CD14-positive monocyte (primary cell): ENCODE measurements around the gene PRPF40B. TPM values are rescaled to one million over a fixed set of nuclear protein-coding genes. Genes with fewer than 3 reads are reported as not detected.

ENCODE experiments used
- DNase-seq, 3 donors: peaks; one replicate each; pipeline ENCODE4 v3.0.0-alpha.2; 2011 to 2022
- H2AFZ ChIP-seq: 2 replicates; pipeline ENCODE4 v1.6.0; 2012; ENCODE audit warnings: mild to moderate bottlenecking, low read depth, low read length, inconsistent platforms; ENCODE audit not compliant: insufficient read depth, poor library complexity, severe bottlenecking
- H3K27ac ChIP-seq, 2 donors: 1 replicate in 1 of 2; 2 replicates in 1 of 2; pipeline ENCODE4 v1.5.1; 2012 to 2013; ENCODE audit warnings: low read length in 2 of 2, control low read depth in 1 of 2, inconsistent platforms in 1 of 2, low read depth in 1 of 2, mild to moderate bottlenecking in 1 of 2
- H3K27me3 ChIP-seq, 2 donors: one replicate each; pipeline versions ENCODE4 v1.6.0 to v1.6.1; 2011 to 2013; ENCODE audit warnings: low read length in 2 of 2; ENCODE audit not compliant: control insufficient read depth in 2 of 2, insufficient read depth in 2 of 2
- H3K36me3 ChIP-seq, 2 donors: replicated peaks in 1 of 2; 1 replicate in 1 of 2; 2 replicates in 1 of 2; pipeline versions ENCODE4 v1.5.1 to v1.6.1; 2012 to 2013; ENCODE audit warnings: low read length in 2 of 2, control low read depth in 1 of 2, inconsistent platforms in 1 of 2, mild to moderate bottlenecking in 1 of 2; ENCODE audit not compliant: insufficient read depth in 2 of 2, control insufficient read depth in 1 of 2
- H3K4me1 ChIP-seq, 2 donors: 1 replicate in 1 of 2; 2 replicates in 1 of 2; pipeline versions ENCODE4 v1.5.1 to v1.6.1; 2012 to 2013; ENCODE audit warnings: low read length in 2 of 2, control low read depth in 1 of 2, inconsistent platforms in 1 of 2, mild to moderate bottlenecking in 1 of 2, moderate library complexity in 1 of 2; ENCODE audit not compliant: insufficient read depth in 2 of 2, control insufficient read depth in 1 of 2
- H3K4me2 ChIP-seq: replicated peaks from 2 replicates; pipeline ENCODE3; 2012; ENCODE audit warnings: low read length, moderate library complexity, mild to moderate bottlenecking; ENCODE audit not compliant: poor library complexity, severe bottlenecking; ENCODE audit errors: extremely low read depth
- H3K4me3 ChIP-seq, 3 experiments: fragments of 200-600 bp in 1 of 3; sonication (generic) in 1 of 3; replicated peaks in 1 of 3; 1 replicate in 2 of 3; 2 replicates in 1 of 3; pipeline ENCODE4 v1.5.1; 2011 to 2013; ENCODE audit warnings: low read length in 3 of 3, mild to moderate bottlenecking in 3 of 3, control low read depth in 2 of 3, low read depth in 2 of 3, inconsistent platforms in 1 of 3, moderate library complexity in 1 of 3
- H3K79me2 ChIP-seq: 2 replicates; pipeline ENCODE4 v1.6.0; 2012; ENCODE audit warnings: mild to moderate bottlenecking, control low read depth, inconsistent platforms, low read length, moderate library complexity; ENCODE audit not compliant: insufficient read depth
- H3K9ac ChIP-seq: 2 replicates; pipeline ENCODE4 v1.6.0; 2017; ENCODE audit warnings: low read length, mild to moderate bottlenecking; ENCODE audit not compliant: insufficient read depth, poor library complexity, severe bottlenecking
- H3K9me3 ChIP-seq, 2 donors: replicated peaks in 1 of 2; 1 replicate in 1 of 2; 2 replicates in 1 of 2; pipeline versions ENCODE4 v1.5.1 to v1.6.1; 2012 to 2013; ENCODE audit warnings: low read length in 2 of 2, control low read depth in 1 of 2; ENCODE audit not compliant: control insufficient read depth in 1 of 2, insufficient read depth in 1 of 2
- H4K20me1 ChIP-seq: 2 replicates; pipeline ENCODE4 v1.6.0; 2012; ENCODE audit warnings: mild to moderate bottlenecking, low read length, control low read depth, moderate library complexity; ENCODE audit not compliant: insufficient read depth
- H3K27ac Mint-ChIP-seq, 7 donors: one replicate each; pipeline ENCODE4 v1.8.0; 2020; ENCODE audit warnings: mild to moderate bottlenecking in 7 of 7, mixed read lengths in 7 of 7, moderate library complexity in 6 of 7, inconsistent platforms in 2 of 7
- H3K27me3 Mint-ChIP-seq, 3 donors: one replicate each; pipeline ENCODE4 v1.8.0; 2021 to 2022; ENCODE audit warnings: low read depth in 3 of 3, mild to moderate bottlenecking in 3 of 3, mixed read lengths in 3 of 3, moderate library complexity in 3 of 3, inconsistent platforms in 1 of 3
- H3K36me3 Mint-ChIP-seq, 2 donors: one replicate each; pipeline ENCODE4 v1.8.0; 2020; ENCODE audit warnings: mixed read lengths in 2 of 2, inconsistent platforms in 1 of 2, mild to moderate bottlenecking in 1 of 2
- H3K4me1 Mint-ChIP-seq: one replicate; pipeline ENCODE4 v1.8.0; 2020; ENCODE audit warnings: mild to moderate bottlenecking, mixed read lengths
- H3K4me3 Mint-ChIP-seq, 2 donors: one replicate each; pipeline ENCODE4 v1.8.0; 2020; ENCODE audit warnings: mild to moderate bottlenecking in 2 of 2, mixed read lengths in 2 of 2, moderate library complexity in 1 of 2
- H3K9me3 Mint-ChIP-seq, 7 donors: one replicate each; pipeline ENCODE4 v1.8.0; 2020 to 2022; ENCODE audit warnings: mixed read lengths in 7 of 7, mild to moderate bottlenecking in 6 of 7, moderate library complexity in 6 of 7, inconsistent platforms in 2 of 7
- CTCF ChIP-seq: fragments of 200-600 bp; IDR thresholded peaks from one replicate; pipeline ENCODE4 v1.8.0; 2022; ENCODE audit warnings: antibody characterized with exemption, mild to moderate bottlenecking
- WGBS: methylation state at CpG from one replicate; pipeline ENCODE4 v1.1.5; 2013; ENCODE audit warnings: missing lambda C conversion rate; ENCODE audit not compliant: insufficient coverage; 5-methylcytosine and 5-hydroxymethylcytosine counted together
- intact Hi-C, 2 donors: fragments of 100-400 bp; cut with micrococcal nuclease; formaldehyde crosslinking; loops; one replicate each; pipeline versions ENCODE4 v1.15.0 to v1.15.1; 2023
- polyA plus RNA-seq, 3 donors: library from polyadenylated mRNA; depleted of rRNA in 1 of 3; unstranded in 2 of 3; stranded (reverse) in 1 of 3; fragments of 300-500 nt in 2 of 3; fragments of >200 nt in 1 of 3; fragmentation: Illumina TruSeq in 2 of 3; gene quantifications; 1 replicate in 2 of 3; 2 replicates in 1 of 3; pipeline ENCODE4 v1.2.3, GENCODE V29; 2012 to 2021

The PRPF40B gene
- polyA plus RNA-seq, 3 donors = 0.14 to 1.3 (median 0.57) TPM

GRCh38 chr12:49669796-49670195, 46.4 kb downstream of the PRPF40B start:
- Mint-ChIP-seq H3K9me3 (peaks cover 0 to 2% (median 0%) of the 10 kb centered on the region in 7 donors), H3K27me3 (peaks cover 1 to 2% (median 1%) of the 10 kb centered on the region in 3 donors), H3K4me3 (no peak overlapping the region), H3K4me1 (peaks cover 53% of the 10 kb centered on the region), H3K27ac (peak overlapping the region in 2 of 7 donors; percentile 3 to 82), H3K36me3 (peaks cover 0 to 6% of the 10 kb centered on the region in 2 donors)
- Histone ChIP-seq H3K4me3 (no peak overlapping the region), H3K27me3 (no peaks in the 10 kb centered on the region), H3K27ac (no peak overlapping the region), H4K20me1 (no peaks in the 10 kb centered on the region), H2AFZ (no peak overlapping the region), H3K4me2 (no peak overlapping the region), H3K36me3 (no peaks in the 10 kb centered on the region), H3K4me1 (peaks cover 35 to 42% of the 10 kb centered on the region in 2 donors), H3K9me3 (no peaks in the 10 kb centered on the region), H3K79me2 (no peaks in the 10 kb centered on the region), H3K9ac (no peak overlapping the region)
- no peak for TF ChIP-seq CTCF
- DNase-seq = no peak
- WGBS = 93% methylated on average over 4 of the region's 4 CpGs
- intact Hi-C loops = no loop called here

GRCh38 chr12:49671031-49671765, 47.8 kb downstream of the PRPF40B start:
- Mint-ChIP-seq H3K4me3 (peak overlapping the region; percentile 10 to 62), H3K9me3 (no peaks in the 10 kb centered on the region), H3K36me3 (no peaks in the 10 kb centered on the region), H3K4me1 (peaks cover 45% of the 10 kb centered on the region), H3K27ac (peak overlapping the region; percentile 57 to 87 (median 79)), H3K27me3 (peaks cover 1 to 3% (median 2%) of the 10 kb centered on the region in 3 donors)
- intact Hi-C loops = no loop called here
- TF ChIP-seq CTCF = no peak
- DNase-seq = peak; percentile 56 to 79 (median 78)
- no peaks in the 10 kb centered on the region for H3K9me3 ChIP-seq
- peak overlapping the region; percentile 54 for H2AFZ ChIP-seq
- no peaks in the 10 kb centered on the region for H3K79me2 ChIP-seq
- no peaks in the 10 kb centered on the region for H3K36me3 ChIP-seq
- H3K9ac ChIP-seq = peak overlapping the region; percentile 37
- no peaks in the 10 kb centered on the region for H4K20me1 ChIP-seq
- WGBS = 9% methylated on average over 4 of the region's 5 CpGs
- peak overlapping the region; percentile 58 for H3K4me2 ChIP-seq
- no peaks in the 10 kb centered on the region for H3K27me3 ChIP-seq
- H3K4me3 ChIP-seq = peak overlapping the region in 1 of 3 experiments; percentile 52
- H3K4me1 ChIP-seq = peaks cover 32 to 35% of the 10 kb centered on the region in 2 donors
- H3K27ac ChIP-seq = peak overlapping the region; percentile 6 to 66
